Measurements from ENCODE around the gene STRBP.

The STRBP gene

GRCh38 chr9:123129423-123129822, 139.0 kb downstream of the STRBP start:
- DNase-seq (ENCODE audit: low read depth) = no peak

GRCh38 chr9:123128591-123128990, 139.8 kb downstream of the STRBP start:
- DNase-seq (ENCODE audit: low read depth) = no peak

DNA sequence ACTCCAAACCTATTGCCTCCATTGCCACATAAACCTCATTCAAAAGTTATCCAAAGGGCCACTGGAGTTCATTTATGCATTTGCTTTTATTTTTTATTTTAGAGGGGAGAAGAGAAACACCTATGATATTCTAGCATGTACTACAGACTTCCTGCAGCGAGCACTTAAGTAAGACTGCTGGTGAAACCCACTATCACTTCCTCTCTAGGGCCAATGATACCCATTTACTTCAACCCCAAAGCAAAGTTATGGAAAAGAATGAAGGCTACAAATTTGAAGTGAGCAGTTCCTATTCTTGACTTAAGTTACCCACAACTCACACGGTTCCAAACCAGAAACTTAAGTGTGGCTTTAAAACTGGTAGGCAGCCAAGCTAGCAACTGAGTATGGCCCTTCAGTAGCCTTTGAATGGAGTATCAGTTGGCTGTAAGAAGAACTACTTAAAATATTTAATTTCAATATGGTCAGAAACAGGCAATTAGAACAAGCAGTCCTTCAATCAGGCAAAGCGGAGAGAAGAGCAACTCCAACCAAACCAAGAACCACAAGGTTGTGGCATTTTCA, 140.8 kb downstream of the STRBP start:
- DNase-seq (ENCODE audit: low read depth) = no peak

- DNase-seq (ENCODE audit: low read depth) = no peak
Measured at GRCh38 chr9:123121457-123121856, 146.9 kb downstream of the STRBP start.

DNA sequence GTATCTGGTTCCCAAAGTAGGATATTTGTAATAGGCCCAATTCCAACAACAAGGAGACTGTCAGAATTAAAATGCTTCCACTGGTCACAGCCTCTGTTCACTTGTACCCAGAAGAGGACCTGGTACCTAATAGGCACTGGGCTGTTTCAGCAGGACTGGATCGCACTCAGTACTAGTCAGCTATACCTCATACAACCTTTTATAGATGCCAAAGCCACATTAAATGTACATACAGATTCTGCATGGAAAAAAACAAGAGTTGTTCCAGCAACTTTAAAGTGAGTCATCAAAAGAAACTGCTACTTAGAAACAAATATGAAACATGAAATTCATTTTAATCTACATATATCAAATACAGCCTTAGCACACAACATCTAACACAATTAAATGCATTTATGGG, 147.4 kb downstream of the STRBP start:
- DNase-seq (ENCODE audit: low read depth) = no peak

- no peak for DNase-seq (ENCODE audit: low read depth)
Measured at GRCh38 chr9:123120131-123120530, 148.3 kb downstream of the STRBP start.

- DNase-seq (ENCODE audit: low read depth) = no peak
Measured at GRCh38 chr9:123119566-123119965, 148.8 kb downstream of the STRBP start.

GRCh38 chr9:123116036-123116435, 152.3 kb downstream of the STRBP start:
- no peak for DNase-seq (ENCODE audit: low read depth)

GRCh38 chr9:123115146-123115913, 153.1 kb downstream of the STRBP start:
- DNase-seq (ENCODE audit: low read depth) = no peak

GRCh38 chr9:123113185-123113584, 155.2 kb downstream of the STRBP start:
- no peak for DNase-seq (ENCODE audit: low read depth)

DNA sequence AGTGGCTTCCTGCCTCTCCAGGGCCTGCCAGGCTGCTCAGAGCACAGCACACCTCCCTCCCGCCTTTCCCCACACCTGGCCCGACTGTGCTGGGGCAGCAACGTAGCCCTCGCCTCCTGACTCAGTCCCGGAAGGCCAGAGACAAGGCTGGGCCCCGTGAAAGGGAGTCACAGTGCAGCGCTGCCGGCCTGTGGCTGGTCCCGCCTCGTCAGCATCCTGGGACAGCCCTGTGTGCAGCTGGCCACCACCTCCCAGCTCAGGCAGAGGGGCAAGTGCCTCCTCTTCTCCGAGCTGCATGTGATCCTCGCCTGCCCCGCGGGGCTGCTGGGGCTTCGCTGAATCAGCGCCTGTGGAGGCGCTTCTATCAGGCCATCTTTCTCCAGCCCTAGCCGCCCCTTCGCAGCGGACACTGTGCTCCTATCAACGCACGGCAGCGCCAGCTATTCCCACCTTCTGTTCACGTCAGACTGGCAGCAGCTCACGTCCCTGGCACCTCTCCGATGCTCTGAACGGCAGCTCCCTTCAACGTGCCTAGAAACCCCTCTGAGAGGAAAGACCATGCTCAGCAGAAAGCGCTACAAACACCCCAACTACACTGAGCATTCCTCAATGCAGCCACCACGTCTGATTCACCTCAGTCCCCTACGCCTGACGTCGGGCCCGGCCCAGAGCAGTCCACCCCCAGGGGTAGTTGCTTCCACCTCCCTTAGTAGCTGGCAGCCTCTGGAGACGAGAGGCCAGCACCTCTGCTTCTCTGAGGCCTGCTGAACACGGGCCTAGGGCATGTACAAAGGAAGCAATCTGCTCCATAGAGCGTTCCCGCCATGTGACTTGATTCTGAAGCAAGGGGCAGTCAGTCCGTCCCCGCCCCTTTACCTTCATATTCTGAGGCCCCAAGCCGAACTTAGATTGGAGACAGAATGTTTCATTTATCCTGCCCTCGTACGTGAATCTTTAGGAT, 156.1 kb downstream of the STRBP start:
- no peak for DNase-seq (ENCODE audit: low read depth)

DNA sequence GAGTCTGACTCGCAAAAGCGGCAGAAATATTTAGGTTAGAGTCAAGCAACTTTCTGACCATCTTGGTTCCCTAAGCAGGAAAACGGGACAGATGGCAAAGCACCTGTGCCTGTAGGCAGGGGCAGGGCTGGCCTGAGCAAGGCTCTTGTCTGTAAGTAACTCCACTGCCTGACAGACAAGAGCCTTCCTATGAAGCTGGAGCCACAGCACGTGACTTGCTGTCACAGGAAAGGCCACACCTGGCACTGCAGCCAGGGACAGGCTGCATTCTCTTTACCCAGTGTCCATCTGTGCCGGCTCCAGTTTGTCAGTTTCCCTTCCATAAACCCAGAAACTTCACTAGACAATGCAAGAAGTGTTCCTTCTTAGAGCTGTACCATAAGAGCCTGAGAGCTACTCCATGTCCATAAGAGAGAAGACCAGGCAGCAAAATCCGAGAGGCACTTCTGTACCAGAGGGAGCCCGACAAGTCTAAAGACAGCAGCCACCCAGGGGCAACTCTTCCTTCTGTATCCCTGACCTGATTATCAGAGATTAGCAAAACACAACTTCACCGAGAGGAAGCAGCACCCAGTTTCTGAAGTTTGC, 156.9 kb downstream of the STRBP start:
- no peak for DNase-seq (ENCODE audit: low read depth)

- DNase-seq (ENCODE audit: low read depth) = no peak
Measured at GRCh38 chr9:123109540-123110279, 158.7 kb downstream of the STRBP start.

DNA sequence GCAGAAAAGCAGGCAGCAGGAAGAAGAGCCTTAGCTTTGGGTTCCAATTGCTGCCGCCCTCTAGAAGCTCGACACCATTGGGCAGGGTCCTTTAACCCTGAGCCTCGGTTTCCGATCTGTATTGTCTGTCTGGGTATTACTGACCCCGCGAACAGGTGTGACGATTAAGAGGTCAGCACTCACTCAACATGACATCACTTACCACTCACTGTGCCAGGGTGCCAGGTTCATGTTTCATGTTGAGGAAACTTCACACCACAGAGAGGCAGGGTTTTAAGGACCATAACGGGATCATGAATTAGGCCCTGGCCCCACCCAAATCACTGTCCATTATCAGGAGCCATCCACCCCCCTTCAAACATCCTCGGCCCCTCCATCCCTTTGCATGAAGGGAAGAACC, 159.4 kb downstream of the STRBP start:
- DNase-seq (ENCODE audit: low read depth) = no peak

GRCh38 chr9:123107639-123108285, 160.6 kb downstream of the STRBP start:
- no peak for DNase-seq (ENCODE audit: low read depth)

GRCh38 chr9:123105490-123105889, 162.9 kb downstream of the STRBP start:
- no peak for DNase-seq (ENCODE audit: low read depth)

DNA sequence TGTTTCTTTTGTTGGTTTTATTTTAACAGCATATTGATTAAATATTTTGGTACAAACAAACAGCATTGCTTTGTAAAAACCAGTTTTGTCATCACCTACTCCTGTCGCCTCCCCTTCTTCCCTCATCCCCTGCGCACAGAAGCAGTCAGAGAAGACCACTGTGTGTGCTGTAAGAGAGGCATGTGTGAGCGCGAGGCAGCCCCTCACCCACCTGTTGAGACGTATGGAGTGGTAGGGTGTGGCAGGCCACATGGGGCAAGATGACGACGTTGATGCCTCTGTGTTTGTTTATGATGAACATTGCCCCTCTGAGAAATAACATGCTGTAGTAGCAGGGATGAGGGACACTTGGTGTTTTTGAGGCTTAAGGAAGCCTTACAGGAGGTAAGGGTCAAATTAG, 163.6 kb downstream of the STRBP start:
- no peak for DNase-seq (ENCODE audit: low read depth)

- DNase-seq (ENCODE audit: low read depth) = no peak
Measured at GRCh38 chr9:123102375-123103113, 165.8 kb downstream of the STRBP start.

- DNase-seq (ENCODE audit: low read depth) = no peak
Measured at GRCh38 chr9:123099548-123099947, 168.8 kb downstream of the STRBP start.

GRCh38 chr9:123099042-123099441, 169.3 kb downstream of the STRBP start:
- DNase-seq (ENCODE audit: low read depth) = no peak

GRCh38 chr9:123098096-123098459, 170.3 kb downstream of the STRBP start:
- DNase-seq (ENCODE audit: low read depth) = no peak

Data from GM04503 (cell line).